SIG-M5 (cell line): ENCODE results near the gene AKT1.
"Not testable (repeated sequence)": the region's sequence is repeated elsewhere in the genome, so short reads cannot be mapped to it uniquely, and the experiment has no call there.

Source experiments
- DNase-seq: peaks from one replicate; lab custom pipeline; 2025; lab: John Stamatoyannopoulos, UW

Gene AKT1

DNA sequence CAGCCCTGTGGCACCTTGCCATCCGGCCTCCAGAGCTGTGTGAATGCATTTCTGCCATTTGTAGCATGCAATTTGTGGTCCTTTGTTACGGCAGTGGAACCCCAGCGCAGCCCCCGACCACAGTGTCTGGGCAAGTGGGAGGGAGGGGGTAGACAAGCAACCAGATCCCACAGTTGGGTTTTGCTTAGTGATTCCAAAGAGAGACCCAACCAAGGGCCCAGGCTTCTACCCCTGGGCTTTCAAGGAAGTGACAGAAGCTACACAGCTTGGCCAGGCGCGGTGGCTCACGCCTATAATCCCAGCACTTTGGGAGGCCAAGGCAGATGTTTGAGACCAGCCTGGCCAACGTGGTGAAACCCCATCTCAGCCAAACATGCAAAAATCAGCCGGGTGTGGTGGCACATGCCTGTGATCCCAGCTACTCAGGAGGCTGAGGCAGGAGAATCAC lies 23.2 kb upstream of the AKT1 start:
- DNase-seq, result no peak

DNA sequence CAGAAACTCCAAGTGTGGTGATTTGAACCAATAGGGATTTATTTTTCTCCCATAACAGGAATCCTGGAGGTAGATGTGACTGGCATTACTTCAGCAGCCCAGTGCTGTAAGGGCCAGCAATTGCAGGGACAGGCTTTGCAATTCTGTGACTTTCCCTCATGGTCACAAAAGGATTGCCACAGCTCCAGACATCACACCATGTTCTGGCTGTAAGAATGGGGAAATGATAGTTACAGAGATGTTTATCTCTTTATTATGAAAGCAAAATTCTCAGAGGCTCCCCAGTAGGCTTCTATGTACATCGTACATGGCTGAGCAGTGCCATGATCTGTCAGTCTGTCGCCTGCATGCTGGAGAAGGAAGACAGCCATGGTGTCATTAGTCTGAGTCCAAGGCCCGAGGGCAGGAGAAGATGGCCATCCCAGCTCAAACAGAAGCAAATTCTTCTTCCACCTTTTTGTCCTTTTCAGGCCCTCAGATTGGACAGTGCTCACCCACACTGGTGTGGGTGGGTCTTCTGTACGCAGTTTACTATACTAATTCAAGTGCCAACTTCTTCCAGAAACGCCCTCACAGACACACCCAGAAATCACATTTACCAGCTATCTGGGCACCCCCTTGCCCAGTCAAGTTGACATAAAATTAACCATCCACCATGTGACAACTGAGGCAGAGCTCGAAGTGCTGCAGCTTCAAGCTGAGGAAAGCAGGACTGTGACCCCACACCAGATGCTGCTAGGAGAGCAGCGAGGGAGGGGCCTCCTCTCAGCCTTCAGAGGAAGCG lies 22.6 kb upstream of the AKT1 start:
- no peak for DNase-seq

DNA sequence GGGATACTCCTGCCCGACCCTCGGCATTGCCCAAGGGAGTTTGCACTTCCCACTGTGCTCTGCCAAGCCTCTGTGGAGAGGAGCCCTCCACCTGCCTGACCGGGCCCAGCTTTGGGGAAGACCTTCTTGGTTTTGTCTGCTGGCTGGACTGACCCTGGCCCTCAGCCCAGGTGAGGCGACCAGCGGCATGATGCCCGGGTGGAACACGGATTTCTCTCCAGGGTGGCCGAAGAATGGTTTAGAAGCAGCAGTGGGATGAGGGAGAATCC lies 21.0 kb upstream of the AKT1 start:
- no peak for DNase-seq

DNA sequence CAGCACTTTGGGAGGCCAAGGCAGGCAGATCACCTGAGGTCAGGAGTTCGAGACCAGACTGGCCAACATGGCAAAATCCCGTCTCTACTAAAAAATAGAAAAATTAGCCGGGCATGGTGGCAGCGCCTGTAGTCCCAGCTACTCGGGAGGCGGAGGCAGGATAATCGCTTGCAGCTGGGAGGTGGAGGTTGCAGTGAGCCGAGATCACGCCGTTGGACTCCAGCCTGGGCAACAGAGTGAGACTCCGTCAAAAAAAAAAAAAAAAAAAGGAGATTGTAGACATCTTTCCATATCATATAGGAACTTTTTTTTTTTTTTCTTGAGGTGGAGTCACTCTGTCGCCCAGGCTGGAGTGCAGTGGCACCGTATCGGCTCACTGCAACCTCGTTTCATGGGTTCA lies 19.2 kb upstream of the AKT1 start:
- DNase-seq, result not testable (repeated sequence)

DNA sequence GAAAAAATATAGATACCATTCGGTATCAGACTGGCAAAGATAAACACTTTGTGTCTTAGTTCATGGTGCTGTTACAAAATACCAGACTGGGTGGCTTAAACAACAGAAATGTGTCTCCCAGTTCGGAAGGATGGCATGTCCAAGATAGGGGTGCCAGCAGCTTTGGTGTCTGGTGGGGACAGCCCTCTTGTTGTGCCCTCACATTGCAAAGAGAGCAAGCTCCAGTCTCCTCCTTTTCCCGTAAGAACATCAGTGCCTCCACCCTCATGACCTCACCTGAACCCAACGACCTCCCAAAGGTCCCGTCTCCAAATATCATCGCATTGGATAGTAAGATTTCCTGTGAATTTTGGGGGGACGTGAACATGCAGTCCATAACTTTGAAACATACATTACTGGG lies 17.7 kb upstream of the AKT1 start:
- DNase-seq, result no peak

DNA sequence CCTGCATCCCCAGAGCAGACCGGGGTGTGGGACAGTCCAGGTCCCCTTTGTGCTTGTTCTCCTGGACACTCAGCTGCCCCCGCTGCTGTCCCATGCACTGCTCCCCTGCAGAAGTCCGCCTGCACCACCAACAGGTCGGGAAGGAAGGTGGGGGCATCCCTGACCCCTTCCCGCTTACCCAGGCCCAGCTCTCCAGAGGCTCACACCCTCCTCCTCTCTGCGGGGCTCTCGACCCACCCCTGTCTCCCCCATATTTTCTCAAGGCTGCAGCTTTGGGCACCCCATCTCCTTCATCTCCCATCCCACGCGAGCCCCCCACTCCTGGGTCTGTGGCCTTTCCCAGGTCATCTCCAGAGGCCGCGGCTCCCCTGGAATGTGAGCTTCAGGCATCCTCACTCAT lies 14.8 kb upstream of the AKT1 start:
- no peak for DNase-seq

DNA sequence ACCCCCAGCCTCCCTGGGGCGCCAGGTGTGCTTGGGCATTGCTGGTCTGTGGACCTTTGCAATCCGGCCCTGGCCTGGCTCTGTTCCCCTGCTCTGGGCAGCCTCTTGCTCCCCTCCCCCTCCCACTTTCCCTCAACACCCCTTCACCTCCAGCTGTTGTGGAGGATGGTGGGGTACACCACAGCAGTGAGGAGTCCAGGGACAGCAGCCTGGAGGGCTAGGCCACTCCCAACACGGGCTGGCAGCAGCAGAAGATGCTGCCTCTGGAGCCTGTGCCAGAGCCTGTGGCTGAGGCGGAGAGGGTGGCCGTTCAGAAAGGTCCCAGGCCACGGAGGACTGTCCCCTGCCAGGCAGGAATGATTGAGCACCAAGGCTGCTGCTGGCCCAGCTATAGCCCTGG lies 12.9 kb upstream of the AKT1 start:
- DNase-seq, result no peak

DNA sequence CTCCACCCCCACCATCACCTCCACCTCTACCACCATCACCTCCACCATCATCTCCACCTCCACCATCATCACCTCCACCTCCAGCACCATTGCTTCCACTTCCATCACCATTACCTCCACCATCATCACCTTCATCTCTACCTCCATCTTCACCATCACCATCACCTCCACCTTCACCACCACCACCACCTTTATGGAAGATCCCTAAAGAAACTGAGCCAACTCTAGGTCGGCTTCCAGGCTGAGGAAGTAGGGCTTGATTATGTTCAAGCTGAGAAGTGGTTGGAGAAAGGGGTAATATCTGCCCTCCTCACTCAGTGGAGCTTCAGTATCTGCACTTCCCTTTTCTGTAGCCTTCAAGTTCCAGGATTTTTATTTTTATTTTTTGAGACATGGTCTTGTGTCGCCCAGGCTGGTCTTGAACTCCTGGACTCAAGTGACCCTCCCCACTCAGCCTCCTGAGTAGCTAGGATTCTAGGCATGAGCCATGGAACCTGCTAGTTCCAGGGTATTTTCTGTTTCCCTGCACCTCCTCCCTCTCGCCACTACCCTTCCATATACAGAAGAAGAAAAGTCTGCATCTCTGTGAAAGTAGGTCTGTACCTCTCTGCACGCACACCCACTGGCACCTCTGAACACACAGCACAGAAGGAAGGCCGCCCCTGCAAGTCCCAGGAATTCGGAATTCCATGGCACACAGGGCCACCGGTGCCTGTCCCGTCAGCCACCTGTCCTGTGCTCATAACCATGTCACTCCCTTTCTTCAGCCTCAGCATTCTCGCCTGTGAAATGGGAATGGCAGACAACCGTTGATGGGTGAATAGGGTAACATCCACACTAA lies 11.3 kb upstream of the AKT1 start:
- DNase-seq, result no peak

DNA sequence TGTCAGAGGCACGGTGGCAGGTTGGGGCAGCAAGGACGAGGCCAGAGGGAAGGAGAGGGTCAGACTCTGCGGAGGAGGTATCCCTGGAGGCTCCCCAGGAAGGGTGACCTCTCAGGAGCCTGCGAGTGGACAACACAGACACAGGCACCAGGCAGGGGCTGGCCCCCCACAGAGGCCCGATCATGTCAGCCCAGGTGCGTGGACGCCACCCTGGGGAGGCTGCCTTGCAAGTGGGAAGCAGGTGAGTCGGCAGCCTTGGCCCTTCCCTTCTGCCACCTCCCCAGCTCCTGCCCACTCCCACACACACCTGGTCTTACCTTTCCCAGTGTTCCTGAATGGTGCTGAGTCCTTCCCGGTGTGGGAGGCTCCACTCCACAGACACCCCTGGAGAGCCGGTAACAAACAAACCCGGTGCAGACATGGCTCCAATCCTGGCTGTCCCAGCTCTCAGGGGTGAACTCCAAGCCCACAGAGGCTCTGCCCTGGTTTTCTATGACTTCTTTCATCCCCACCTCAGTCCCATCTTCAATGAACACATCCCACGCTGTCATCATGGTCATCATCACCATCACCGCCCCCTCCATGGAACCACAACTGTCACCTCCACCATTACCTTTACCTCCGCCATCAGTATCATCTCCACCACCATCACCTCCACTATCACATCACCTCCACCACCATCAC lies 10.5 kb upstream of the AKT1 start:
- no peak for DNase-seq

DNA sequence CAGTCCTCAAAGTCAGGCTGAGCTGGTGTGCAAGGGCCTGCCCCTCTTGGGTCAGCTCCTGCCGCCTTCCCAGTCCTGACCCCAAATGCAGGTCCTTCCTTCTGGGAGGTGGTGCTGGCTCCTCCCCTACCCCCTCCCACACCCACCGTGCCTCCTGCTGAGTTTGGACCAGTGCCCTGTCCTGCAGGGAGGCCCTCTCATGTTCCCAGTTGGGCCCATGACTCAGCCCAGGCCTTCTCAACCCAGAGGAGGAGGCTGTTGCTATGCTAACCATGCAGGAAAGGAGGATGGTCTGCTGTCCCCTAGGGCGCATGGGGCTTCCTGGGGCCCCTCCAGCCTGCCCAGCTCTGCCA lies 9.8 kb upstream of the AKT1 start:
- DNase-seq, result no peak

DNA sequence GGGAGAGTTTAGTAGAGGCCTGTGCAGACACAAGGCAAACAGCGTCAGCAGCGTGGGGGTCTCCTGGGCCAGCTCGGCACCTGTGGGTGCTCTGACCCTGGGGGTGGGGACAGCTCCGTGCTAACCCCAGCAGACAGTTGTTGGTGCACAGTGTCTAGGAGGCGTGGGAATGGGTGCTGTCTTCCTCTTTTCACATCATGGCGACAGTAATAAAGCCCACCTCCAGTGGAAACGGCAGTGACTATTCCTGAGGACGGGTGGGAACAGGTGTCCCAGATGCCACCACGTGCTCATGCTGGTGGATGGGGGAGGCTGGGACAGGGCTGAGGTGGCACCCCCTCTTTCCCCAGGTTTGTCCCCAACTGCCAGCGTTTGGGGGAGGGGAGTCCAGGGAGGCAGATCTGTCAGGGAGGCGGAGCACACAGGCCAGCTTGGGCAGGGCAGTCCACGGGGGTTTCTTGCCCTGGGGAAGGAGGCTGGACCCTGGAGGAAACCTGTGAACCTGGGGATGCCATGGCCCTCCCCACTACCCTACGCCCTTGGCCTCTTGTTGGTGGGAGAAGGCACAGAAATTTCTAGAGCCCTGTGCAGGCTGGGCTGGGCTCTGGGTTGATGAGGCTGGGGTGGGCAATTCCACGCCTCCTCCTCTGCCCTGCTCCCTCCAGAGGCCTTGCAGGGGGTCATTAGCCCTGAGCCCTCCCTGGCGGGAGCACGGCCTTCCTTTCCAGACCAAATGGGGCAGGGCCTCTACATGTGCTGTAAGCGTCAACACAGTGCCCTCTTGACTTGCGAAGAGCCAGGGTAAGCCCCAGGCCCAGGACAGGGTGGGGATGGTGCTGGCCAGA lies 9.2 kb upstream of the AKT1 start:
- DNase-seq, result no peak

DNA sequence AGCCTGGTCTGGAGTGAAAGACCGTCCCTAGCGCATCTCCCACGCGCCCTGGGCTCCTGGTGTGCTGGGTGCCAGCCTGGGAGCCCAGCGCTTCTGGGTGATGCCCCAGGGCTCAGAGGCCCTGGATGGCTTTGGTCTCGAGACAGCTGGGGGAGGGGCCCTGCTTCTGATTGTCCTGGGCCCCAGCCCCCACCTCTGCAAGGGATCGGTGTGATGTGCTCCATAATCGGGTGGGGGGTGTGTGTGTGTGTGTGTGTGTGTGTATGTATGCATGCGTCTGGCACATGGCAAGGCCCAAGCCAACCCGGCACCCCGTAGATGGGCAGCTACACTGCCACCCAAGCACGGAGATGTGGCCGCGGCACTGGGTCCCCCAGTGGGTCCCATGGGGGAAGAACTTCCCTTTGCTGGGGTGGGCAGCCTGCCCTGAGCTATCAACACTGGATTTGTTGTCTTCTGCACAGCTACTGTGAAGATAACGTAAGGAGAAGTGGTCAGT lies 8.4 kb upstream of the AKT1 start:
- no peak for DNase-seq

DNA sequence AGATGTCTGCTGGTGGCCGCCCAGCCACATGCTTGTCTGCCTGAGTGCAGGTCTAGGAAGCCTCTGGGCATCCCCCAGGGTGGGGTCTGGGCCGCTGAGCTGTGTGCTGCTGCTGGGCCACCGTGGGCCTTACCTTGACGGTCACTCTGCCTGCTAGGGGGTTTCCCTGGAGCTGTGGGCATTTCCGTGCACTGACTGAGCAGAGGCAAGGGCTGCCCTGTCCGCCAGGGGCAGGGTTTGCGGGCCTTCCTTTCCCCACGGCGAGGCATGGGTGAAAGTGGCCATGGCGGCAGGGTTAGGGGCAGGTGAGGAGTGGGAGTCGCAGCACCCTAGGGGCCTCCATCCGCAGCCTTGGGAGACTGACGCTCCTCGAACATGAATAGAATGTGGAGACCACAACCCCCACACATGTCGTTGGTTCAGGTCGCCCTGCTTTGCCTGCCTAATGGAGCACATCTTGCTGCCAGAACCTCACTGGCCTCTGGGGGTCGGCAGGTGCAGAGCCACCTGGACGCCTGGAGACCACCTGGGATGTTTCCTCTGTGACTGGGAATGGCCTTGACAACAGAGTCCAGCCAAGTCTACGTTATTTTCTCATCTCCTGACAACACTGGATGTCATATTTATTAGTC lies 7.8 kb upstream of the AKT1 start:
- no peak for DNase-seq

DNA sequence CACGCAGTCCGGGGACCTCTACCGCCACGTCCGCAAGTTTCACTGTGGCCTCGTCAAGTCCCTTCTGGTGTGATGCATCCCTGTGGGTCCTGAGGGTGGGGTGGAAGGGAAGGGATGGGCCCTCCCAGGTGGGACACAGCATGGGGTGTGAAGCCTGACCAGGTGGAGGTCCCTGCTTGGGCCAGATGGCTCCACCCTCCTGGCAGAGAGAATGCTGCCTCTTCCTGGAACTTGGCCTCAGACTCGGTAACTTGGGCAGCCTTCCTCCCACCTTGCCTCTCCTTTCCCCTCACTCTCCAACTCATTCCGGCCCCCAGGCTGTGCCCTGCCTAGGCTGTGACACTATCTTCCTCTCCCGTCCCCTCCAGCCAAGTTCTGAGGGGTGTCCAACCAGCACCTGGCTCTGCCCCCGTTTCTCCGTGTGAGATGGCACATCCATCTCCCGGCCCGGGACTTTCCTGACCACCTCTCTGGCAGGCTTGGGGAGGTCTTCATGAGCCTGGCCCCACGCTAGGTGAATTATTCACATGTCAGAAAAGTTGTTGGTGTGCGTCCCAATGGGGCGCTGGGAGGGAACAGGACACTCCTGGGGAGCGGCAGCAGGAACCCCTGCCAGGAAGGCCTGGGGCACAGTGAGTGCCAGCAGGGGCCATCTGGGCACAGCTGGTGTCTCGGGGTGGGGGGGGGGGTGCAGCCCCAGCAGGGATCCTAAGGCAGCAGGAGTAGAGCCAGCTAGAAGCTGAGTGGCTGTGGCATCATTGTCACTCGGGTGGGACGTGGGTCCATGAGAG lies 7.0 kb upstream of the AKT1 start:
- DNase-seq, result no peak

DNA sequence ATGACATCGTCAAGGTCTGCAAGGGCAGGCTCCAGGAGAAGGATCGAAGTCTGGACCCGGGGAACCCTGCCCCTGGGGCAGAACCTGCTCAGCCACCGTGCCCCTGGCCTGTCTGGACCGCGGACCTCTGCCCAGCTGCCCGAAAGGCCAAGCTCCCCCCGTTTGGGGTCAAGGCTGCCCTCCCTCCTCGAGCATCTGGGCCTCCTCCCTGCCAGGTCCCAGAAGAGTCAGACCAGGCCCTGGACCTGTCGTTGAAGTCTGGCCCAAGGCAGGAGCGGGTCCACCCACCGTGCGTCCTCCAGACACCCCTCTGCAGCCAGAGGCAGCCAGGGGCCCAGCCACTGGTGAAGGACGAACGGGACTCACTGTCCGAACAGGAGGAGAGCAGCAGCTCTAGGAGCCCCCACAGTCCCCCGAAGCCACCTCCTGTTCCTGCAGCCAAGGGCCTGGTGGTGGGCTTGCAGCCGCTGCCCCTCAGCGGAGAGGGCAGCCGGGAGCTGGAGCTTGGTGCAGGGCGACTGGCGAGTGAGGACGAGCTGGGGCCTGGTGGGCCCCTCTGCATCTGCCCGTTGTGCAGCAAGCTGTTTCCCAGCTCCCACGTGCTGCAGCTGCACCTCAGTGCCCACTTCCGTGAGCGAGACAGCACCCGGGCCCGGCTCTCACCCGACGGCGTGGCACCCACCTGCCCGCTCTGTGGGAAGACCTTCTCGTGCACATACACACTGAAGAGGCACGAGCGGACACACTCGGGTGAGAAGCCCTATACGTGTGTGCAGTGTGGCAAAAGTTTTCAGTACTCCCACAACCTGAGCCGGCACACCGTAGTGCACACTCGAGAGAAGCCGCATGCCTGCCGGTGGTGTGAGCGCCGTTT lies 6.2 kb upstream of the AKT1 start:
- DNase-seq, result no peak

DNA sequence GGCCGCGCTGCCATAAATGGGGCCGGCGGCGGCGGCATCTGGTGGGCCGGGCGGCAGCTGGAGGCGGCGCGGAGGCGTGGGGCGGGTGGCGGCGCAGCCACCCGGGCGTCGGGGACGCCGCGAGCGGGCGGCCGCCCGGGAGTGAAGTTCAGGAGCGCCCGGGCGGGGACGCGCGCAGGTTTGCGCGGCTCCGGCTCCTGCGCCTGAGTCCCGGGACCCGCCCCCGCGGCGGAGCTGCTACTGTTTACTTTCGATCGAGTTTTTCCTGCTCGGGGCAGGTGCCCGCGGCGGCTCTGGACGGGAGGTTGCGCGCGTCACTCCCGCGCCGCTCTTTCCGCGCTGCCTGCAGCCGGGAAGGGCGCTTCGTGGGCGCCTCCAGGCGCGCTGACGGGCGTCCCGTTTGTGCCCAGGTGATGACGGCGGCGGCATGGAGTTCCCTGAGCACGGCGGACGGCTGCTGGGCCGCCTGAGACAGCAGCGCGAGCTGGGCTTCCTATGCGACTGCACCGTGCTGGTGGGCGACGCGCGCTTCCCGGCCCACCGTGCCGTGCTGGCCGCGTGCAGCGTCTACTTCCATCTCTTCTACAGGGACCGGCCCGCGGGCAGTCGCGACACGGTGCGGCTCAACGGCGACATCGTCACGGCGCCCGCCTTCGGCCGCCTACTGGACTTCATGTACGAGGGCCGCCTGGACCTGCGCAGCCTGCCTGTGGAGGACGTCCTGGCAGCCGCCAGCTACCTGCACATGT lies 5.4 kb upstream of the AKT1 start, which contains the start of gene ZBTB42:
TSS of gene ZBTB42 (plus strand) at position 331 of the 749 bp plus-strand sequence. CDS start at position 428, 97 bp downstream.
- no peak for DNase-seq

DNA sequence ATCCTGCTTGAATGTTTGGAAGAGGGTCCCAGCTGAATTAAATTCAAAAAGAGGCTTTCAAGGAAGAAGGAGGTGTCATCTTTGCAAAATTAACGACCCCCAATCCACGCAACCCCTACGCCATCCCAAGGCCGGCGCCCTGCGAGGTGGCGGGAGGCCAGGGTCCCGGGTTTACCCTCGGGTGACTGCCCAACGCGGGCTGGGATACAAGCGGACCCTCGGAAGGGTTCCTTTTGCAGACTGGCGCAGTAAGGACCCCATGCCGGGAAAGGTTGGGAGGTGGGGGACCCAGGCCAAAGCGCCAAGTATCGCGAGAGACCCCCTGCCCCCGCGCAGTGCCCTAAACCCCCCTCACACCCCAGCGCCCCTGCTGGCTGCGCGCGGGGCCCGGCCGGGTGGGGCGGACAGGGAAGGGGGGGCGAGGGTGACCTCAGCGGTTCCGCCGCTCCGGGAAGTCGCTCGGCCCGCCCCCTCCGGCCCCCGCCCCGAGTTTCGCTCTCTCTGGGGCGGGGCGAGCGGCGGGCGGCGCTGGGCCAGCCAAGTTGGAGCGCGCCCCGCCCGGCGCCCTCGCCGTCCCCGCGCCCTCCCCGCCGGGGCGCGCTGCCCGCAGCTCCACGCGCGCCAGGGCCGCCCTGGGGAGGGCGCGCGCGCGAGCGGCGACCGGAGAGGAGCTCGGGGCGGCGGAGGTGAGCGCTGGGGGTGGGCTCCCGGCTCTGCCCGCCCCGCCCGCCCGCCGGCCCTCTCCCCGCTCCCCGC lies 4.6 kb upstream of the AKT1 start:
- no peak for DNase-seq
